Tibial artery (tissue), 4 donors: ENCODE measurements around the gene VGLL4.

Experiments
- DNase-seq, 2 donors: peaks; one replicate each; pipeline ENCODE4 v3.0.0-alpha.2; 2019
- H3K27ac ChIP-seq, 2 donors: fragments of 200-600 bp; sonication (generic) in 1 of 2; 1 replicate in 1 of 2; 2 replicates in 1 of 2; pipeline ENCODE4 v1.5.1; 2018 to 2019; ENCODE audit warnings: mild to moderate bottlenecking in 1 of 2
- H3K27me3 ChIP-seq, 2 donors: fragments of 200-600 bp; sonication (generic) in 1 of 2; one replicate each; pipeline versions ENCODE4 v1.5.1 to v1.6.0; 2016 to 2019
- H3K36me3 ChIP-seq, 3 donors: fragments of 200-600 bp; sonication (generic) in 2 of 3; one replicate each; pipeline ENCODE4 v1.5.1; 2016 to 2019; ENCODE audit warnings: mild to moderate bottlenecking in 2 of 3
- H3K4me1 ChIP-seq, 4 donors: fragments of 200-600 bp; sonication (generic) in 2 of 4; 1 replicate in 3 of 4; 2 replicates in 1 of 4; pipeline ENCODE4 v1.5.1; 2016 to 2019
- H3K4me3 ChIP-seq, 2 donors: fragments of 200-600 bp; sonication (generic) in 1 of 2; 1 replicate in 1 of 2; 2 replicates in 1 of 2; pipeline ENCODE4 v1.5.1; 2018 to 2019; ENCODE audit warnings: mild to moderate bottlenecking in 2 of 2
- H3K9me3 ChIP-seq, 3 donors: fragments of 200-600 bp; sonication (generic) in 1 of 3; one replicate each; pipeline ENCODE4 v1.5.1; 2016 to 2019
- CTCF ChIP-seq, 2 experiments: fragments of 200-600 bp in 1 of 2; fragments of 450-650 bp in 1 of 2; IDR thresholded peaks; one replicate each; pipeline ENCODE4 v1.5.1; 2017 to 2019; ENCODE audit warnings: antibody characterized with exemption in 2 of 2, mild to moderate bottlenecking in 1 of 2, moderate library complexity in 1 of 2
- intact Hi-C: fragments of 100-400 bp; cut with DNase I; formaldehyde crosslinking; loops from one replicate; pipeline ENCODE4 v1.15.0; 2023; ENCODE audit warnings: low total_unique reads

VGLL4 gene

GRCh38 chr3:11568503-11569155, 75.1 kb downstream of the VGLL4 start:
- Histone ChIP-seq H3K27me3 (no peaks in the 10 kb centered on the region), H3K9me3 (no peaks in the 10 kb centered on the region), H3K4me3 (peak overlapping the region; percentile 27 to 34), H3K4me1 (peaks cover 5 to 64% (median 58%) of the 10 kb centered on the region in 4 donors), H3K27ac (peak overlapping the region; percentile 87 to 95), H3K36me3 (peaks cover 0 to 29% (median 10%) of the 10 kb centered on the region in 3 donors)
- peak; percentile 89 to 95 for DNase-seq
- intact Hi-C loops, result loop anchor here (10.0 kb wide), 2 partner anchors 76 to 94 kb away; partner anchors contain the start of gene VGLL4
- TF ChIP-seq CTCF (IDR thresholded peaks at IDR 0.05), result no peak

- peaks cover 0 to 38% (median 19%) of the 10 kb centered on the region in 3 donors for H3K36me3 ChIP-seq
Measured at GRCh38 chr3:11567516-11568467, 75.9 kb downstream of the VGLL4 start.

GRCh38 chr3:11566916-11567315, 76.8 kb downstream of the VGLL4 start:
- DNase-seq, result no peak
- intact Hi-C loops, result loop anchor here (10.0 kb wide), 2 partner anchors 78 to 92 kb away; partner anchors contain the start of gene VGLL4
- H3K36me3 ChIP-seq, result peaks cover 0 to 46% (median 27%) of the 10 kb centered on the region in 3 donors
- no peaks in the 10 kb centered on the region for H3K9me3 ChIP-seq
- H3K4me3 ChIP-seq, result no peak overlapping the region
- H3K4me1 ChIP-seq, result peaks cover 5 to 70% (median 61%) of the 10 kb centered on the region in 4 donors
- H3K27ac ChIP-seq, result peak overlapping the region; percentile 87 to 95
- no peak for TF ChIP-seq CTCF (IDR thresholded peaks at IDR 0.05)
- H3K27me3 ChIP-seq, result no peaks in the 10 kb centered on the region

More at GRCh38 chr3:11567516-11568467, 75.9 kb downstream of the VGLL4 start:
- TF ChIP-seq CTCF (IDR thresholded peaks at IDR 0.05), result no peak
- peak; percentile 79 to 91 for DNase-seq
- H3K4me1 ChIP-seq, result peaks cover 5 to 64% (median 58%) of the 10 kb centered on the region in 4 donors
- H3K9me3 ChIP-seq, result no peaks in the 10 kb centered on the region
- intact Hi-C loops, result loop anchor here (10.0 kb wide), 2 partner anchors 77 to 93 kb away; partner anchors contain the start of gene VGLL4
- H3K27me3 ChIP-seq, result no peaks in the 10 kb centered on the region
- peak overlapping the region; percentile 27 to 34 for H3K4me3 ChIP-seq
- H3K27ac ChIP-seq, result peak overlapping the region; percentile 87 to 95

- Histone ChIP-seq H3K36me3 (peaks cover 0 to 48% (median 27%) of the 10 kb centered on the region in 3 donors), H3K4me1 (peaks cover 5 to 72% (median 62%) of the 10 kb centered on the region in 4 donors), H3K27me3 (no peaks in the 10 kb centered on the region), H3K27ac (peak overlapping the region; percentile 87 to 95), H3K9me3 (no peaks in the 10 kb centered on the region), H3K4me3 (no peak overlapping the region)
- TF ChIP-seq CTCF (IDR thresholded peaks at IDR 0.05), result no peak
- intact Hi-C loops, result loop anchor here (10.0 kb wide), 2 partner anchors 78 to 92 kb away; partner anchors contain the start of gene VGLL4
- peak in 1 of 2 donors; percentile 59 for DNase-seq
Measured at GRCh38 chr3:11566478-11566877, 77.2 kb downstream of the VGLL4 start.

- Histone ChIP-seq H3K4me3 (no peak overlapping the region), H3K27ac (peak overlapping the region in 1 of 2 donors; percentile 87), H3K36me3 (peaks cover 0 to 48% (median 27%) of the 10 kb centered on the region in 3 donors), H3K9me3 (no peaks in the 10 kb centered on the region), H3K4me1 (peaks cover 5 to 73% (median 60%) of the 10 kb centered on the region in 4 donors), H3K27me3 (no peaks in the 10 kb centered on the region)
- DNase-seq, result no peak
- intact Hi-C loops, result loop anchor here (10.0 kb wide), 2 partner anchors 79 to 91 kb away; partner anchors contain the start of gene VGLL4
- no peak for TF ChIP-seq CTCF (IDR thresholded peaks at IDR 0.05)
Measured at GRCh38 chr3:11565932-11566331, 77.8 kb downstream of the VGLL4 start.
